CD1c-positive myeloid dendritic cell (primary cell): Measurements from ENCODE around the gene ZNF594.
"Not testable (repeated sequence)": the region's sequence is repeated elsewhere in the genome, so short reads cannot be mapped to it uniquely, and the experiment has no call there.

Experiments
- DNase-seq: peaks from one replicate; pipeline ENCODE4 v3.0.0-alpha.2; 2016; ENCODE audit errors: extremely low spot score

The ZNF594 gene

GRCh38 chr17:5136580-5137412 is 54.9 kb downstream of the ZNF594 start:
- DNase-seq, result not testable (repeated sequence)

DNA sequence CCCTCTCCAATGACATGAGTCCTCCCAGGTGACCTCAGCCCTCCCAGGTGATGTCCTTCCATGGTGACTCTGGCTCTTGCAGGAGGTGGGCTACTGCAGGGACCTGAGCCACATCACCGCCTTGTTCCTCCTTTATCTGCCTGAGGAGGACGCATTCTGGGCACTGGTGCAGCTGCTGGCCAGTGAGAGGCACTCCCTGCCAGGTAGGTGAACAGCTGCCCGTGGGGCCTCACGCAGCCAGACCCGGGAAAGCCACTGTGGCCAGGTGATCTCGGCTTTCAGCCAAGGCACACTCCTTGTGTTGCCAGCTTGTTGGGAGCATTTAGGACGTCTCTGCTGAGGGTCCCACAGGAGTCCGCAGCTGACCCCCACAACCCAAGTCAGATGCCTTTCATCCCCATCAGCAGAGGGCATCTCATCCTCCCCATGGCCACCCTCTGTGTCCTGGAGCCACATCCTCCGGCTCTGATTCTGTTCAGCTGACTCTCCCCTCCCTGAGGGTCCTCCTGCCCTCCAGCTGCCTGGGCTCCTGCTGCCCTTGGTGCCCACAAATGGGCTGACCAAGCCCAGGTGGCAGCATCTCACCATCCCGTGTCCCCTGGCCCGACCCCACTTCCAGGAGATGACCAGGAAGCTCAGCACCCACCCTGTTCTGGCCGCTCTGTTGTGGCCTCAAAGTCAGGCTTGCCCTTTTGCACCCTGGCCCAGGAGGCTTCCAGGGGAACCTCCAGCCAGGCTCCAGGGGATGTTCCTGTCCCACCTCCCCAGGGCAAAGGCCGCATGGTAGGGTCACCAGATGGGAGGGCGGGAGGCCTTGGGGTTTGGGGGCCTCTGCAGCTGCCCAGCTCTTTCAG is 55.7 kb downstream of the ZNF594 start:
- DNase-seq, result no peak

- not testable (repeated sequence) for DNase-seq
Observed at GRCh38 chr17:5135131-5135712, 56.4 kb downstream of the ZNF594 start.

DNA sequence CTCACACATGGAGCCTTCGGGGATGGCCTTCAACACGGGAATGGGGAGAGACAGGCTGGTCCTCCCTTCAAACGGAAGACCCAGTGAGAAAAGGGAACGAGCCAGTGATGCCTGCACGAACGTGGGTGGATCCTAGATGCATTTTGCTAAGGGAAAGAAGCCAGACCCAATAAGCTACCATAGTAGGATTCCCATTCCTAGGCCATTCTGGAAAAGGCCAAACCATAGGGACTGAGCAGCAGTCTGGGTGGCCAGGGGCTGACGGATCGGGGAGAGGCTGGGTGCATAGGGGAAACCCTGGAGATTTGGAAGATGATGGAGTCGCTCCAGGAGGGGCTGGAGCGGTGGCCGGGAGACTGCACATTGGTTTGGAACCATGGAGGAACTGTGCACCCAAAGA is 57.1 kb downstream of the ZNF594 start:
- DNase-seq, result not testable (repeated sequence)

GRCh38 chr17:5133961-5134360 is 57.7 kb downstream of the ZNF594 start:
- not testable (repeated sequence) for DNase-seq

GRCh38 chr17:5133311-5133710 is 58.4 kb downstream of the ZNF594 start:
- no peak for DNase-seq

DNA sequence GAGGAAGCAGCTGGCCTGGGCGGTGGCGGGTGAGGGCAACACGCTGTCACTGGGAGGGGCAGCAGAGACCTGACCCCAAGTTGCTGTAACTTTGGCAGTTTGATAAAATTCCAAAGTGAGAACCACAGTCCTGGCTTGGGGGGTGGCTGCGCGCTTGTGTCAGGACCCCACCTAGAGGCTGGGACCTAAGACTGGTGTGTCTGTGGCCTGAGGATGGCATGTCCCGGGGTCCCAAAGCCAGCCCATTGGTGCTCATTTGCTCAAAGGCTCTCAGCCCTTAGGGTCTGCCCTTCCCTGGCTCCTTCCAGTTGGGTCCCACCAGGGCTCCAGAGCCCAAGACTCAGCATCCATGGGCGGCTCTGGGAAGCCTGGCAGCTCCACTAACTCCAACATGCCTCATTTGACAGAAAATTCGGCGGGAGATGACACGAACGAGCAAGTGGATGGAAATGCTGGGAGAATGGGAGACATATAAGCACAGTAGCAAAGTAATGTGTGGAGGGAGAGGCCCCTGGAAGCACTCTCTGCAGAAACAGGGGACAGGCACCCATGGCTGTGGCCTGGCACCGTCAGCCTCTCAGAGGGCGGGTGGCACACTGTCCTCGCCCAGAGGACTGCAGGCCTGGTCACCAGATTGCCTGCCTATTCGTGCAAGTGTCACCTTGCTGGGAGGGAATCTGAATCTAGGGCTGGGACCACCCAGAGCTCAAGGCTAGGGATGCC is 59.0 kb downstream of the ZNF594 start:
- not testable (repeated sequence) for DNase-seq

DNA sequence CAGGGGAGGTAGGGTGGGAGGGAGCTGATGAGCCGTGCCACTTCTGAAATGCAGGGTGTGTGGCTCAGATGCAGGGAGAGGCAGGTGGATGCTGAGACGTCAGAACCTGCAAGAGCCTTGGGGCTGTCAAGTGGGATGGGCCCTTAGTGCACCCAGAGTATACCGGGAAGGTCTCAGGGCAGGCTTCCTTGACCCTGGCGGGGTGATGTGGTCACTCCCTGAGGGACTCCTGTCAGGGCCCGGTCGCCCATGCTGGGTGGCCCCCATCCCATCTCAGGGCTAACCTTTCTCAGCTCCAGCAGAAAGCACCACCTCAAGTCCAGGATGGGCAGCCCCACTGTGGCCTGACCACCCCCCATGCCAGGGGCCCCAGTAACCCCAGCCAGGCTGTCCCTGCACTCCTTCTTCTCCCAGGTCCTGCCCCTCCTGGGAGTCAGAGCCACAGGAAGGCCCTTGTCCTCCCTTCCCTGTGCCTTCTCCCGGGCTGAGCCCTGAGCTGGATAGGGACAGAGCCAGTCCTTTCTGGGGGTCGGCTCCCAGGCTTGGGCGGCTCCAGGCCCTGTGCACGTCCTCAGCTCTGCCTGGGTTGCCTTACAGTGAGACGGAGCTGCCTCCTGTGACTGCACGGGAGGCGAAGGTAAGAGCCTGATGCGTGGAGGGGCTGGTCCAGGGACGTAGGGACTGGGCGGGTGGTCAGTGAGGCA is 59.7 kb downstream of the ZNF594 start:
- DNase-seq, result not testable (repeated sequence)

- no peak for DNase-seq
Observed at GRCh38 chr17:5131146-5131715, 60.4 kb downstream of the ZNF594 start.

DNA sequence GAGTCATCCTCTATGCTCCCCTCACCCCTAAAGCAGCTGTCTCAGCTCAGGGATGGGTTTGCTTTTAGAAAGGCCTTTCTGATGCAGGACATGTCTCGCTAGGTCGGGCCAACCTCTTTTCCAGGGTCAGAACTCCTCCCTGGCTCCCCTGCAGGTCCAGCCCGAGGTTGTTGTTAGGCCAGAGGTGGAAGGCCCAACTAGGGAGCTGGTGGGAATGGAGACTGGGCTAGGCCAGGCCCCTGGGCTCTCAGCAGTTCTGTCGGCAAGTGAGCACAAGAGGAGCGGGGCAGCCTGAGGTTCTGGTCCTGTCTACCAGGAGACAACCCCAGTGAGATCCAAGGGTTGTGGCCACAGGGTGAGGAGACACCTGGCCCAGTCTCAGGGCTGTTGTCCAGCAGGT is 61.0 kb downstream of the ZNF594 start:
- DNase-seq, result not testable (repeated sequence)

GRCh38 chr17:5130261-5130660 is 61.4 kb downstream of the ZNF594 start:
- not testable (repeated sequence) for DNase-seq

GRCh38 chr17:5129770-5130169 is 61.9 kb downstream of the ZNF594 start:
- not testable (repeated sequence) for DNase-seq
